SK-N-SH treated with all-trans-retinoic acid at 6 μM for 48 hours (cell line): ENCODE results near the gene UPK3A.

Experiments
- ATAC-seq: fragments of 200-7000 bp; cut with Tn5 transposase; 3 replicates; pipeline ENCODE4 v1.9.1; 2020; ENCODE audit warnings: mild to moderate bottlenecking, moderate library complexity
- ARNTL ChIP-seq: fragments of 450-650 bp; formaldehyde crosslinking; IDR thresholded peaks from 2 replicates; pipeline ENCODE4 v1.5.0; 2020; ENCODE audit warnings: low read depth, mild to moderate bottlenecking, moderate library complexity, borderline replicate concordance
- BACH2 ChIP-seq: fragments of 250-450 bp; sonication (Bioruptor Pico); IDR thresholded peaks from 2 replicates; pipeline ENCODE4 v1.9.0; 2021; ENCODE audit warnings: mild to moderate bottlenecking, borderline replicate concordance
- CREB5 ChIP-seq: fragments of 250-450 bp; sonication (Bioruptor Pico); IDR thresholded peaks from 2 replicates; pipeline ENCODE4 v1.5.1; 2020; ENCODE audit warnings: low read depth, mild to moderate bottlenecking, moderate library complexity
- CSDC2 ChIP-seq: fragments of 250-450 bp; sonication (Bioruptor Pico); IDR thresholded peaks from 2 replicates; pipeline ENCODE4 v1.5.0; 2020; ENCODE audit warnings: mild to moderate bottlenecking, moderate library complexity
- CSRNP3 ChIP-seq: fragments of 250-450 bp; sonication (Bioruptor Pico); IDR thresholded peaks from 2 replicates; pipeline ENCODE4 v1.5.1; 2021; ENCODE audit warnings: mild to moderate bottlenecking, moderate library complexity
- ESRRG ChIP-seq: fragments of 250-450 bp; sonication (Bioruptor Pico); IDR thresholded peaks from 2 replicates; pipeline ENCODE4 v1.6.1; 2021; ENCODE audit warnings: mild to moderate bottlenecking
- GLIS3 ChIP-seq: fragments of 250-450 bp; sonication (Bioruptor Pico); IDR thresholded peaks from 2 replicates; pipeline ENCODE4 v1.5.0; 2020; ENCODE audit warnings: mild to moderate bottlenecking, moderate library complexity
- ISL1 ChIP-seq: fragments of 250-450 bp; sonication (Bioruptor Pico); IDR thresholded peaks from 2 replicates; pipeline ENCODE4 v2.1.2; 2022; ENCODE audit warnings: mild to moderate bottlenecking, moderate library complexity
- OSR1 ChIP-seq: fragments of 250-450 bp; sonication (Bioruptor Pico); IDR thresholded peaks from 2 replicates; pipeline ENCODE4 v1.8.0; 2022; ENCODE audit warnings: moderate library complexity, mild to moderate bottlenecking, inconsistent platforms
- PATZ1 ChIP-seq: fragments of 250-450 bp; sonication (Bioruptor Pico); IDR thresholded peaks from 2 replicates; pipeline ENCODE4 v1.8.0; 2020; ENCODE audit warnings: mild to moderate bottlenecking, moderate library complexity, borderline replicate concordance
- PPARA ChIP-seq: fragments of 250-450 bp; sonication (Bioruptor Pico); IDR thresholded peaks from 2 replicates; pipeline ENCODE4 v1.5.0; 2020; ENCODE audit warnings: mild to moderate bottlenecking, borderline replicate concordance
- RARB ChIP-seq: fragments of 250-450 bp; sonication (Bioruptor Pico); IDR thresholded peaks from 2 replicates; pipeline ENCODE4 v1.8.0; 2021; ENCODE audit warnings: mild to moderate bottlenecking, moderate library complexity
- SNAI2 ChIP-seq: fragments of 250-450 bp; sonication (Bioruptor Pico); IDR thresholded peaks from 2 replicates; pipeline ENCODE4 v1.5.0; 2020; ENCODE audit warnings: mild to moderate bottlenecking, moderate library complexity
- TCF4 ChIP-seq: fragments of 250-450 bp; sonication (Bioruptor Pico); IDR thresholded peaks from 2 replicates; pipeline ENCODE4 v1.8.0; 2021; ENCODE audit warnings: mild to moderate bottlenecking, moderate library complexity, borderline replicate concordance
- TOX ChIP-seq: fragments of 250-450 bp; sonication (Bioruptor Pico); IDR thresholded peaks from 2 replicates; pipeline ENCODE4 v1.8.0; 2021; ENCODE audit warnings: mild to moderate bottlenecking, moderate library complexity, borderline replicate concordance
- TSHZ2 ChIP-seq: fragments of 250-450 bp; sonication (Bioruptor Pico); IDR thresholded peaks from 2 replicates; pipeline ENCODE4 v1.5.0; 2020; ENCODE audit warnings: mild to moderate bottlenecking, moderate library complexity
- ZC3H10 ChIP-seq: fragments of 250-450 bp; sonication (Bioruptor Pico); IDR thresholded peaks from 2 replicates; pipeline ENCODE4 v1.5.1; 2021; ENCODE audit warnings: mild to moderate bottlenecking, moderate library complexity
- ZFP3 ChIP-seq: fragments of 250-450 bp; sonication (Bioruptor Pico); IDR thresholded peaks from 2 replicates; pipeline ENCODE4 v1.5.0; 2020; ENCODE audit warnings: mild to moderate bottlenecking, moderate library complexity
- ZNF565 ChIP-seq: fragments of 450-650 bp; formaldehyde crosslinking; conservative IDR thresholded peaks from 2 replicates; pipeline ENCODE4 v1.5.0; 2020; ENCODE audit warnings: low read depth, mild to moderate bottlenecking, moderate library complexity
- ZNF70 ChIP-seq: fragments of 450-650 bp; formaldehyde crosslinking; IDR thresholded peaks from 2 replicates; pipeline ENCODE4 v1.5.0; 2020; ENCODE audit warnings: mild to moderate bottlenecking, moderate library complexity
- ZNF8 ChIP-seq: fragments of 450-650 bp; formaldehyde crosslinking; IDR thresholded peaks from 2 replicates; pipeline ENCODE4 v1.5.0; 2020; ENCODE audit warnings: mild to moderate bottlenecking, moderate library complexity

Gene UPK3A

GRCh38 chr22:45320357-45320976 is 35.7 kb downstream of the UPK3A start:
- TF ChIP-seq ARNTL (no peak), GLIS3 (CRISPR knock-in tag) (no peak), ZC3H10 (CRISPR knock-in tag) (no peak), CREB5 (CRISPR knock-in tag) (no peak), TOX (CRISPR knock-in tag) (no peak), CSDC2 (CRISPR knock-in tag) (no peak), TCF4 (no peak), ZFP3 (no peak), ISL1 (no peak), RARB (CRISPR knock-in tag) (no peak), SNAI2 (no peak), BACH2 (CRISPR knock-in tag) (no peak)
- ATAC-seq, result no peak

GRCh38 chr22:45321827-45322226 is 37.1 kb downstream of the UPK3A start:
- TF ChIP-seq ZNF70 (CRISPR knock-in tag), result no peak
- TF ChIP-seq PPARA (CRISPR knock-in tag), result no peak
- no peak for TF ChIP-seq BACH2 (CRISPR knock-in tag)
- no peak for TF ChIP-seq ZNF565 (CRISPR knock-in tag)
- no peak for TF ChIP-seq TSHZ2 (CRISPR knock-in tag)
- TF ChIP-seq ESRRG (CRISPR knock-in tag), result no peak
- TF ChIP-seq OSR1 (CRISPR knock-in tag), result no peak
- no peak for TF ChIP-seq ARNTL
- TF ChIP-seq TCF4, result no peak
- TF ChIP-seq GLIS3 (CRISPR knock-in tag), result no peak
- TF ChIP-seq CREB5 (CRISPR knock-in tag), result no peak
- TF ChIP-seq TOX (CRISPR knock-in tag), result no peak
- TF ChIP-seq ISL1, result no peak
- TF ChIP-seq SNAI2, result no peak
- TF ChIP-seq RARB (CRISPR knock-in tag), result no peak
- no peak for ATAC-seq

GRCh38 chr22:45322873-45323525 is 38.2 kb downstream of the UPK3A start:
- no peak for ATAC-seq
- TF ChIP-seq TSHZ2 (CRISPR knock-in tag) (no peak), ZNF565 (CRISPR knock-in tag) (no peak), PATZ1 (CRISPR knock-in tag) (no peak), RARB (CRISPR knock-in tag) (no peak), ISL1 (no peak), ESRRG (CRISPR knock-in tag) (no peak), ZNF70 (CRISPR knock-in tag) (no peak), ZNF8 (no peak), CSRNP3 (CRISPR knock-in tag) (no peak), OSR1 (CRISPR knock-in tag) (no peak), ARNTL (no peak), PPARA (CRISPR knock-in tag) (no peak), CREB5 (CRISPR knock-in tag) (no peak), CSDC2 (CRISPR knock-in tag) (no peak), SNAI2 (no peak)
